GM23248 (cell line): ENCODE data around the gene PNMA6E. TPM values are rescaled to one million over a fixed set of nuclear protein-coding genes. Genes with fewer than 3 reads are reported as not detected.

ENCODE experiments used
- DNase-seq: peaks from one replicate; pipeline ENCODE4 v3.0.0-alpha.2; 2015
- H2AFZ ChIP-seq: fragments of 200-600 bp; sonication (generic); 2 replicates; pipeline ENCODE4 v1.6.1; 2016; ENCODE audit warnings: antibody characterized with exemption
- H3F3A ChIP-seq: fragments of 200-600 bp; sonication (generic); 2 replicates; pipeline ENCODE4 v1.6.1; 2016; ENCODE audit warnings: mild to moderate bottlenecking, antibody characterized with exemption, mixed run types; ENCODE audit not compliant: insufficient read depth
- H3K27ac ChIP-seq: fragments of 200-600 bp; sonication (generic); 2 replicates; pipeline ENCODE4 v1.5.1; 2016; ENCODE audit warnings: mild to moderate bottlenecking
- H3K27me3 ChIP-seq: fragments of 200-600 bp; sonication (generic); replicated peaks from 2 replicates; pipeline ENCODE4 v1.6.1; 2016; ENCODE audit warnings: mild to moderate bottlenecking; ENCODE audit not compliant: insufficient read depth
- H3K36me3 ChIP-seq: fragments of 200-600 bp; sonication (generic); 2 replicates; pipeline ENCODE4 v1.6.1; 2016; ENCODE audit warnings: low read depth, mild to moderate bottlenecking
- H3K4me1 ChIP-seq: fragments of 200-600 bp; sonication (generic); 2 replicates; pipeline ENCODE4 v1.6.1; 2016; ENCODE audit warnings: mild to moderate bottlenecking; ENCODE audit not compliant: insufficient read depth
- H3K4me2 ChIP-seq: fragments of 200-600 bp; sonication (generic); one replicate; pipeline ENCODE4 v1.6.1; 2016; ENCODE audit warnings: mild to moderate bottlenecking; ENCODE audit not compliant: unreplicated experiment
- H3K4me3 ChIP-seq: fragments of 200-600 bp; sonication (generic); 2 replicates; pipeline ENCODE4 v1.5.1; 2016; ENCODE audit warnings: mild to moderate bottlenecking
- H3K79me2 ChIP-seq: fragments of 200-600 bp; sonication (generic); 2 replicates; pipeline ENCODE4 v1.6.1; 2016; ENCODE audit warnings: mild to moderate bottlenecking; ENCODE audit not compliant: insufficient read depth
- H3K9ac ChIP-seq: fragments of 200-600 bp; sonication (generic); 2 replicates; pipeline ENCODE4 v1.6.1; 2016; ENCODE audit warnings: mild to moderate bottlenecking
- H3K9me2 ChIP-seq: fragments of 200-600 bp; sonication (generic); 2 replicates; pipeline ENCODE4 v1.6.1; 2016; ENCODE audit warnings: mixed run types, mild to moderate bottlenecking, moderate library complexity; ENCODE audit not compliant: insufficient read depth
- H3K9me3 ChIP-seq: fragments of 200-600 bp; sonication (generic); one replicate; pipeline ENCODE4 v1.6.1; 2017; ENCODE audit warnings: low read depth
- H4K20me1 ChIP-seq: fragments of 200-600 bp; sonication (generic); 2 replicates; pipeline ENCODE4 v1.6.0; 2016; ENCODE audit not compliant: insufficient read depth
- EZH2 ChIP-seq: fragments of 200-600 bp; sonication (generic); IDR thresholded peaks from 2 replicates; pipeline ENCODE4 v1.6.1; 2018; ENCODE audit warnings: antibody characterized with exemption, mild to moderate bottlenecking; ENCODE audit not compliant: insufficient read depth, poor library complexity, severe bottlenecking
- EZH2phosphoT487 ChIP-seq: fragments of 200-600 bp; sonication (generic); IDR thresholded peaks from 2 replicates; pipeline ENCODE4 v1.6.1; 2018; ENCODE audit warnings: antibody characterized with exemption, moderate library complexity, mild to moderate bottlenecking, low read depth; ENCODE audit not compliant: insufficient read depth
- WGBS, 2 experiments: methylation state at CpG; one replicate each; pipeline ENCODE4 v1.1.6; 2015 to 2017; ENCODE audit warnings: low lambda C conversion rate in 2 of 2, low coverage in 1 of 2; ENCODE audit errors: missing lambda C conversion rate in 2 of 2; 5-methylcytosine and 5-hydroxymethylcytosine counted together
- in situ Hi-C: fragments of 300-500 bp; cut with MboI; formaldehyde crosslinking; loops from 2 replicates; pipeline ENCODE4 v1.15.0; 2020
- polyA plus RNA-seq: library from polyadenylated mRNA; unstranded; fragments of >200 nt; fragmentation: Nextera tagmentation; extraction: Ambion mirVana; gene quantifications from 2 replicates; pipeline ENCODE4 v1.2.1, GENCODE V29; 2016
- total RNA-seq: library from RNA; depleted of rRNA; stranded (reverse); fragments of >200 nt; shearing (Covaris generic); gene quantifications from 2 replicates; pipeline ENCODE4 v1.2.3, GENCODE V29; 2014

The PNMA6E gene
- total and polyA plus RNA-seq, 2 experiments from 2014 or later = not detected

- no peaks in the 10 kb centered on the region for H3K36me3 ChIP-seq
- no peak within 1 kb of the TSS for H2AFZ ChIP-seq
- H3K4me3 ChIP-seq = no peak within 1 kb of the TSS
- H3K27me3 ChIP-seq = no peaks in the 10 kb centered on the region
- H3K4me1 ChIP-seq = no peaks in the 10 kb centered on the region
- H3K9ac ChIP-seq = no peak within 1 kb of the TSS
- DNase-seq = no peak
- H3K9me2 ChIP-seq = no peaks in the 10 kb centered on the region
- 71 to 86% methylated on average over 12 to 25 of the region's 30 CpGs for WGBS, 2 experiments
- no peaks in the 10 kb centered on the region for H3K79me2 ChIP-seq
- H3K4me2 ChIP-seq = no peak within 1 kb of the TSS
- in situ Hi-C loops = loop anchor here (25.0 kb wide), 1 partner anchor 409 kb away; no protein-coding TSS in a partner anchor
- H3K27ac ChIP-seq = no peak within 1 kb of the TSS
- H3F3A ChIP-seq = no peaks in the 10 kb centered on the region
- no peaks in the 10 kb centered on the region for H3K9me3 ChIP-seq
- no peaks in the 10 kb centered on the region for H4K20me1 ChIP-seq
- TF ChIP-seq EZH2 = no peak
- TF ChIP-seq EZH2phosphoT487 = no peak
Measured at GRCh38 chrX:153445856-153446635, 44.9 kb upstream of the PNMA6E start, which contains the start of gene TREX2. TREX2 (minus strand) TSS chrX:153446056; CDS start chrX:153445430, 626 bp downstream.

- Histone ChIP-seq H3F3A (no peaks in the 10 kb centered on the region), H3K4me1 (no peaks in the 10 kb centered on the region), H4K20me1 (no peaks in the 10 kb centered on the region), H3K4me2 (no peak overlapping the region), H2AFZ (no peak overlapping the region), H3K27ac (no peak overlapping the region), H3K9me2 (no peaks in the 10 kb centered on the region), H3K4me3 (no peak overlapping the region), H3K79me2 (no peaks in the 10 kb centered on the region), H3K36me3 (no peaks in the 10 kb centered on the region), H3K27me3 (no peaks in the 10 kb centered on the region), H3K9me3 (no peaks in the 10 kb centered on the region), H3K9ac (no peak overlapping the region)
- no peak for DNase-seq
- WGBS, 2 experiments = 81 to 83% methylated on average over 16 to 18 of the region's 35 CpGs
- TF ChIP-seq EZH2 = no peak
- no peak for TF ChIP-seq EZH2phosphoT487
- in situ Hi-C loops = loop anchor here (25.0 kb wide), 1 partner anchor 408 kb away; no protein-coding TSS in a partner anchor
Measured at GRCh38 chrX:153445106-153445855, 44.1 kb upstream of the PNMA6E start.

DNA sequence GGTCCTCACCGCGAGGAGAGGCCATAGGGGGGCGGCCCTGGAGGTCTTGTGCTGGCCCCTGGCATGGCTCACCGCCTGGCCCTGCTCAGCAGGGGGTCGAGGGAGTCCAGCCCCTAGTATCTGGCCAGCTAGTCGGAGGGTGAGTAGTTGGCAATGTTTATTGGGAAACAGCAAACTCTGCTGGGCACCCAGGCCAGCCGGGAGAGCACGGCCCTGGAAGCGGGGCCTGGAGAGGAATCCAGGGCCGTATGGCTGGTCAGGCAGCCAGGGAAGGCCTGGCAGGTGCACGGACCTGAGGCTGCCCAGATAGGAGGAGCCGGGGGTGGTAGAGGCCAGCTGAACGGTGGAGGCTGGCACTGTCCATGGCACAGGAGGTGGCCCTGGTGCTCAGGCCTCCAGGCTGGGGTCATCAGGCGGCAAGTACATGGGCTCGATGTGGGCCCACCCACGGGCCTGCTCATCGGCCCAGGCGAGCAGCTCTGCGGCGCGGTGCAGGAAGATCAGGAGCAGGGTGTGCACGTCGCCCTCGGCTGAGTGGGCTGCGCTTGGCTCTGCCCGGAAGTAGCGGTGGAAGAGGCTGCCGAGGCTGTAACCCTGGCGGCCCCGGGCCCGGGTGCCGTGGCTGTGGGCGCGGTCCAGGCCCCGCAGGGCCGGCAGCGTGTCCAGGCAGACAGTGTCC is 43.3 kb upstream of the PNMA6E start:
- TF ChIP-seq EZH2 = no peak
- no peak for TF ChIP-seq EZH2phosphoT487
- Histone ChIP-seq H3K9me3 (no peaks in the 10 kb centered on the region), H3K79me2 (no peaks in the 10 kb centered on the region), H3K4me3 (no peak overlapping the region), H3K27me3 (no peaks in the 10 kb centered on the region), H3K9ac (no peak overlapping the region), H3F3A (no peaks in the 10 kb centered on the region), H4K20me1 (no peaks in the 10 kb centered on the region), H3K9me2 (no peaks in the 10 kb centered on the region), H2AFZ (no peak overlapping the region), H3K4me2 (no peak overlapping the region), H3K27ac (no peak overlapping the region), H3K36me3 (no peaks in the 10 kb centered on the region), H3K4me1 (no peaks in the 10 kb centered on the region)
- in situ Hi-C loops = loop anchor here (25.0 kb wide), 1 partner anchor 407 kb away; no protein-coding TSS in a partner anchor
- WGBS, 2 experiments = 50 to 85% methylated on average over 2 to 12 of the region's 37 CpGs
- DNase-seq = no peak
